HG03196 (cell line): Measurements from ENCODE around the gene CFAP300.

Source experiments
- ATAC-seq: cut with Tn5 transposase; IDR thresholded peaks from one replicate; pipeline ENCODE4 v1.9.1; 2021; ENCODE audit not compliant: unreplicated experiment

CFAP300 gene

GRCh38 chr11:102071497-102072472 lies 24.5 kb downstream of the CFAP300 start:
- no peak for ATAC-seq

DNA sequence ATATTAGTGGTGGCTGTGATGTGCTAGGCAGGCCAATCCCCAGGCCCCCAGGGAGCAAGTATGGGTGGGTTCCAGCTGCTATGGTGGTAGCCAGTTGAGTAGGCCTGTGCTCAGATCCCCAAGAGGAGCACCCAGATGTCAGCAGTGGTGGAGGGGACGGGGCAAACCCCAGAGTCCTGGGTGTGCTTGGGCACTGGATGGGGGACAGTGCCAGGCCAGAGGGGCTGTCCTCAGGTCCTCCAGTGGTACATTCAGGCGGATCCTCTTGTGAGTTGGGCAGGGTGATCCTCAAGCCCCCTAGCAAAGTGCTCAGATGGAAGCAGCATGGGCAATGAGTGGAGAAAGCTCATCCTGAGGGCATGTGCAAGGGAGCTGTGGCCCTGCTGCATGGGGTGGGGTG lies 26.0 kb downstream of the CFAP300 start:
- ATAC-seq = no peak

GRCh38 chr11:102079625-102080024 lies 32.4 kb downstream of the CFAP300 start:
- ATAC-seq = no peak

GRCh38 chr11:102081313-102081712 lies 34.1 kb downstream of the CFAP300 start:
- ATAC-seq = no peak

DNA sequence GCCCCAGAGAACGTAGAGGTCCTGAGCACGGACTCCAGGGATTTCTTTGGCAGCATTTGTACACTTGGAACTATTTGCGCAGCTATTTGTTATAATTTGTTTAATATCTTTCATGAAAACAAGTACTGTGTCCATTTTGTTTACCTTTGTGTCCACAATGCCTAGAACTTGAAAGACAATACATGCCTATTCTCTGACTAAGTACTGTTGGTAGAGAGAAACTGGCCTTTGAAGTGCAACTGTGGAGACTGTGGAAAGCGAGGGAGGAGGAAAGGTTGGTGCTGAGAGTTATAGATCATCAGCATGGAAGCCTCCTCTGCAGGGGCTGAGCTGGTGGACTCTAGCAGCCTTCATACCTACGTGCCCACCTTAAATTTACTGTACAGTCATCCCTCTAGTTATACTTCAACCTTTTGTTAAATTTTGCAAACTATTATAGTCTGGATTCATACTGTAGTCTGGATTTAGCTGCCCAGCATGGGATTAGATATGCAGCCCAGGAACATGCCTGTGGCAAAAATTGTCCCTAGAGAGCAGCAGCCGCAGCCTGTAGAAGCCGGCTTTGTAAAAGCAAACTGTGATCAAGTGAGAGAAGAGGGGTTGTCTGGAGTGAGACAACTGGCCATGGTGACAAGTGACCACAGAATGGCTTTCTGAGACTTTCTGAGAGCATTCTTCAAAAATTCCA lies 38.8 kb downstream of the CFAP300 start:
- no peak for ATAC-seq

- no peak for ATAC-seq
Observed at GRCh38 chr11:102097186-102097585, 49.9 kb downstream of the CFAP300 start.

- ATAC-seq = no peak
Observed at GRCh38 chr11:102099755-102100154, 52.5 kb downstream of the CFAP300 start.

DNA sequence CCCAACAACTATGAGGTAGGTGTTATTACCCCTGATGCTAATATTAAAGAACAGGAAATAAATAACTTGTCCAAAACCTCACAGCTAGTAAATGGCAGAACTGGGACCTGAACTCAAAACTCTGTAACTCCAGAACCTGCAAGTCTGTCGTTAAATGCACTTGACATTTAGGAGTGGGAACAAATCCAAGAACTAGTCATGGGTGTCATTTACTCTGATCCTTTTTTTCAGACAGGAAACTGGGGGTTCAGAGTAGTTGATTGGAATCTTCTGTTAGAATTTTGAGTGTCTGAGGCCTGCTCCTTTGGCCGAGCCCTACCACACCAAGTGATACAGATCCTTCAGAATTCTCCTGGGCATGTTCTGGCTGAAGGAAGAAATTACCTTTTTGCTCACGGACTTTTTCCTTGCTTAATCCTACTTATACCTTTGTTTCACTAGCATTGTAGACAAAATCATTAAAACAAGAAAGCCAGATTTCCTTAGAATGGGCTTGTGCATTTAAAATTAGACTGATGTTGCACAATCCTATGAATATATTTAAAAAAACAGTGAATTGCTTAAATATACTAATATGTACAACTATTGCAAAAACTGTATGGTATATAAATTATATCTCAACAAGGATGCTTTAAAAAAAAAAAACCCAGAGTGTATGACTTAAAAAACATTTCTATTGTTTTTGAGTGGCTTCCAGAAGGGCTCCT lies 61.6 kb downstream of the CFAP300 start:
- no peak for ATAC-seq

- ATAC-seq = peak; percentile 80
Observed at GRCh38 chr11:102109896-102110760, 62.9 kb downstream of the CFAP300 start, which contains the start of gene YAP1. TSS of gene YAP1 (plus strand) at chr11:102110447. CDS start at chr11:102110849, 402 bp downstream.

DNA sequence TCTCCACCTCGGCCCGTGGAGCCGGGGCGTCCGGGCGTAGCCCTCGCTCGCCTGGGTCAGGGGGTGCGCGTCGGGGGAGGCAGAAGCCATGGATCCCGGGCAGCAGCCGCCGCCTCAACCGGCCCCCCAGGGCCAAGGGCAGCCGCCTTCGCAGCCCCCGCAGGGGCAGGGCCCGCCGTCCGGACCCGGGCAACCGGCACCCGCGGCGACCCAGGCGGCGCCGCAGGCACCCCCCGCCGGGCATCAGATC lies 63.4 kb downstream of the CFAP300 start:
- ATAC-seq = peak; percentile 16

GRCh38 chr11:102111011-102111786 lies 64.0 kb downstream of the CFAP300 start:
- no peak for ATAC-seq

- ATAC-seq = no peak
Observed at GRCh38 chr11:102111787-102112508, 64.7 kb downstream of the CFAP300 start.

- ATAC-seq = no peak
Observed at GRCh38 chr11:102112509-102112821, 65.2 kb downstream of the CFAP300 start.

DNA sequence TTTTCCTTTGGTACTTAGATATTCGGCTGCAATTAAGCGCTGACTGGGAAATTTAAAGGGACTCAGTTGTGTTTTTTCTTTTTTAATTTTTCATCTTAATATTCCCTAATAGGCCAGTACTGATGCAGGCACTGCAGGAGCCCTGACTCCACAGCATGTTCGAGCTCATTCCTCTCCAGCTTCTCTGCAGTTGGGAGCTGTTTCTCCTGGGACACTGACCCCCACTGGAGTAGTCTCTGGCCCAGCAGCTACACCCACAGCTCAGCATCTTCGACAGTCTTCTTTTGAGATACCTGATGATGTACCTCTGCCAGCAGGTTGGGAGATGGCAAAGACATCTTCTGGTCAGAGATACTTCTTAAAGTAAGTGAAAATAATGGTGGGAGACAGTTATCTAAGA lies 66.8 kb downstream of the CFAP300 start:
- no peak for ATAC-seq

GRCh38 chr11:102115557-102115956 lies 68.3 kb downstream of the CFAP300 start:
- ATAC-seq = no peak

DNA sequence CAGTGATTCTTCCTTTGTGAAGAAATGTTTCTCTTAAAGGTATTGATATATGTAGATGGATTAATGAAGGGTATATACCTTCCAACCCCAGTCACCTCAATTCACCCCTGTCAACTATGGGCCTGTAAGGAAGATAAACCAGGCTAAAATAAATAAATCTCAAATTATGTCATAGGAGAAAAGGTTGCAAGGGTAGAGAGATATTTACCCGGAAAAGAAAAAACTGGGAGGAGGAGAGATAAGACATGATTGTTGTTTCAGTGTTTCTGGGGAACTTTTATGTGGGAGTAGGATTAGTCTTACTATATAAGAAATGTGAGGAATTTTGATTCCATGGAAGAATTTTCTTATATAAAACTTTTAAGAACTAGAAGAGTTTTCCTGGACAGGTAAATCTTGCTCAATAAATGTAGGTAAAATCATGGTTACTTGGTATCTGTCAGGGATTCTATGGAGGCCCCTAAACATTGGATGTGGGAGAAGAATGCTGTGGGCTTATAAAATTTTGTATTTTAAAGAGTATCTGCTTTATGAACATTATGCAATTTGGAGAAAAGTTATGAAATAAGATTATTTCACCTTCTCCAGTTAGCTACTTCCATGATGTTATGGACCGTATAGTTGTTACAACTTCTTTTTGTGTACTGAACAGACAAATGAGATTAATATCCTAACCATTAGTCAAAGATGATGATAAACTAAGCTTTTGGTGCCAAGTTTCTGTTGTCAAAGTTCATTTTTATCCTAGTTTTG lies 69.4 kb downstream of the CFAP300 start:
- no peak for ATAC-seq

DNA sequence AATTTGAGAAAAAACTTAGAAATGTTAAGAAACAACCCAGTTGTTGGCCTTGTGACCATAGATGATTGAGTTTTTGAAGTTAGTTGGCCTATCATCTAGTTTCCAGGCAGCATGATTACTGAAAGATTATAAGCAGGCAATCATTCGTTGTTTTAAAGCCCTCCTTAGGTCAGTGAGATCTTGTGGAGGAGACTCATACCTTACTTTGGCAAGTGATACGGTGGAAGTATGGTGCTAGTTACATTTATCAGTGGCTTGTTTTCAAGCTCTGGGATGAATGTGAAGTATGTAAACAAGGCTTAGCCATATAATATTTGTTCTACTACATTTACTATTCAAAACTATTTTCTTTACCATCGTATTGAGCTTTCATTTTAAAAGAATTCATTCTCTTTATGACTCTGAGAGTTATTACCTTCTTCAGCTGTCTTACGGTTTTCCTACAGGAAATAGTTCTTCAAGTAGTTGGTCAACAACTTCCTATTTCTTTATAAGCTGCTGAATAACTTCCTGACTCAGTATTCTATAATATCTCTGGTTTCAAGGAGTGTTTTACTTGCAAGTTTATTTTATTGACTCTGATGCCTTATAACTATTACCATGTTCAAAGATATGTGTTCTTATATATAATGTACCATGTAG lies 70.4 kb downstream of the CFAP300 start:
- no peak for ATAC-seq

DNA sequence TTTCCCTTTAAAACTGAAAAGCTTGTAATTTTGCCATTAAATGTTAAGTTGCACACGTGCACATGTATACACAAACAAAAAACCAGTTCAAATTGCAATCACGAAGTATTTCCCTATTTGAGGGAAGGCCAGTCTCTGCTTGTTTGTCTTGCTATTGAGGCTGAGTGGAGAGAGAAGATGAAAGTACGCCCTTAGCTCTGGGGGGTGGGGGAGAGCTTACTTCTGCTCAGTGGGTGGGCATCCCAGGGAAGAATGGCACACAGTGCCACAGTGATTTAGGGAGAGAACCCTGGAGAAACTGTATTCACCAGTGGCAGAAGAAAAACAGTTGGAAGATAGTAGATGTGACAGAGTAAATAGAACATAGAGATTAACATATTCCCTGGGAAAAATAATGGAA lies 71.7 kb downstream of the CFAP300 start:
- ATAC-seq = no peak
